Ascending aorta (tissue), 2 donors: ENCODE data around the gene ZNF714. TPM values are rescaled to one million over a fixed set of nuclear protein-coding genes. Genes with fewer than 3 reads are reported as not detected.

ENCODE experiments used
- DNase-seq, 2 donors: peaks; one replicate each; pipeline ENCODE4 v3.0.0-alpha.2; 2019; ENCODE audit warnings: low spot score in 2 of 2
- H3K27ac ChIP-seq, 2 donors: fragments of 200-600 bp; sonication (generic); one replicate each; pipeline ENCODE4 v1.5.1; 2016 to 2017; ENCODE audit warnings: mild to moderate bottlenecking in 1 of 2
- H3K27me3 ChIP-seq: fragments of 200-600 bp; sonication (generic); one replicate; pipeline ENCODE4 v1.5.1; 2017
- H3K36me3 ChIP-seq, 2 donors: fragments of 200-600 bp; sonication (generic); one replicate each; pipeline ENCODE4 v1.5.1; 2016
- H3K4me1 ChIP-seq, 2 donors: fragments of 200-600 bp; sonication (generic); one replicate each; pipeline ENCODE4 v1.5.1; 2016 to 2017; ENCODE audit warnings: mild to moderate bottlenecking in 1 of 2
- H3K4me3 ChIP-seq, 2 donors: fragments of 200-600 bp; sonication (generic); one replicate each; pipeline ENCODE4 v1.5.1; 2016 to 2017; ENCODE audit warnings: mild to moderate bottlenecking in 1 of 2
- H3K9me3 ChIP-seq, 2 donors: fragments of 200-600 bp; sonication (generic); one replicate each; pipeline ENCODE4 v1.5.1; 2016
- intact Hi-C: fragments of 100-400 bp; cut with DNase I; formaldehyde crosslinking; loops from one replicate; pipeline ENCODE4 v1.15.1; 2023
- total RNA-seq: library from RNA; depleted of rRNA; stranded (reverse); fragments of >200 nt; gene quantifications from one replicate; pipeline ENCODE4 v1.1.0, GENCODE V29; 2016
- TF ChIP-seq, protein P1 (sequence below), 3 experiments: fragments of 200-600 bp in 2 of 3; fragments of 450-650 bp in 1 of 3; sonication (generic) in 2 of 3; IDR thresholded peaks; one replicate each; pipeline ENCODE4 v1.5.1; 2016 to 2019; ENCODE audit warnings: antibody characterized with exemption in 3 of 3, mild to moderate bottlenecking in 1 of 3, moderate library complexity in 1 of 3

ZNF714 gene
- total RNA-seq: 10.6 TPM

DNA sequence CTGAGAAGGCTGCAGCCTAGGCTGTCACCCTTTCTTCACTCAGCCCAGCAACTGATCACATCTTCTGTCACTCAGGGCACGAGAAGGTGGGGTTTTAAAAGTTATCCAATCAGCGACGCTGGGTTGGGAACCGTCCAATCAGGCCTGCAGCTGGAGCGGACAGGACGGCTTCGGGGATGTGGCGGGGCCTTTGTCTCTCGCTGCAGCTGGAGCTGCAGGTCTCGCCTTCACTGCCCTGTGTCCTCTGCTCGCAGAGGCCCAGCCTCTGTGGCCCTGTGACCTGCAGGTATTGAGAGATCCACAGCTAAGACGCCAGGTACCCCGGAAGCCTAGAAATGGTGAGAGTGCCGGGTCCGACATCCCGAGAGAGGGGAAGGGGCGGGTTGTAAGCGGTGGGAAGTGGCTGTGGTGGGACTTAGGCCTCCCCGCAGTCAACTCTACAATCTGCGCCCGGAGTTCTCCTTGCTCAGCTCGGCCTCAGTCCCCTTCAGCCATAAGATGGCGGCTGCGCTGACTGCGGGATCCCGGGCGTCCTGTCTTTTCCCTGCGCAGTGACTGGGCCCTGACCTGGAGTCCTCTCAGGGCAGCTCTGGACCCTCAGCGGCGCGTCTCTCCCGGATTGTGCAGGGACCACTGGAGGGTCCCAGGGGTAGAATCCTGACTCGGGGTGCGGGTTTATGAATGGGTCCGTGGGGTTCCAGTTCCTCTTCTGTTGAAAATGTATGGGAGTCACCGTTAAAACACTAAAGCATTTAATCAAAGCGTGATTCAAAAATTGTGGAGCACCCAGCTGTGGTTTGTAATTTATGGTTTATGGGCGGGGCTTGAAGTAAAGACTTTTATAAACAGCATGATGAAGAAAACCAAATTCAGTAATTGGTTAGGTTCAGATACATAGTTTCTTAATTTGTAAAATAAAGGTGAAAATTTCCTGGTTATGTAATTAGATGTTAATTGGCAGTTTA, at the start of gene ZNF714:
Gene ZNF714, plus strand, starts transcription at position 193 of the 965 bp plus-strand sequence. CDS start 16,066 bp downstream, outside the sequence.
- intact Hi-C loops: no loop called here
- TF ChIP-seq, protein P1, sequence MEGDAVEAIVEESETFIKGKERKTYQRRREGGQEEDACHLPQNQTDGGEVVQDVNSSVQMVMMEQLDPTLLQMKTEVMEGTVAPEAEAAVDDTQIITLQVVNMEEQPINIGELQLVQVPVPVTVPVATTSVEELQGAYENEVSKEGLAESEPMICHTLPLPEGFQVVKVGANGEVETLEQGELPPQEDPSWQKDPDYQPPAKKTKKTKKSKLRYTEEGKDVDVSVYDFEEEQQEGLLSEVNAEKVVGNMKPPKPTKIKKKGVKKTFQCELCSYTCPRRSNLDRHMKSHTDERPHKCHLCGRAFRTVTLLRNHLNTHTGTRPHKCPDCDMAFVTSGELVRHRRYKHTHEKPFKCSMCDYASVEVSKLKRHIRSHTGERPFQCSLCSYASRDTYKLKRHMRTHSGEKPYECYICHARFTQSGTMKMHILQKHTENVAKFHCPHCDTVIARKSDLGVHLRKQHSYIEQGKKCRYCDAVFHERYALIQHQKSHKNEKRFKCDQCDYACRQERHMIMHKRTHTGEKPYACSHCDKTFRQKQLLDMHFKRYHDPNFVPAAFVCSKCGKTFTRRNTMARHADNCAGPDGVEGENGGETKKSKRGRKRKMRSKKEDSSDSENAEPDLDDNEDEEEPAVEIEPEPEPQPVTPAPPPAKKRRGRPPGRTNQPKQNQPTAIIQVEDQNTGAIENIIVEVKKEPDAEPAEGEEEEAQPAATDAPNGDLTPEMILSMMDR (IDR thresholded peaks at IDR 0.05): no peak
- peak within 1 kb of the TSS; percentile 53 to 59 for H3K27ac ChIP-seq
- peak; percentile 71 to 89 for DNase-seq
- no peaks in the 10 kb centered on the region for H3K27me3 ChIP-seq
- H3K4me1 ChIP-seq: no peaks in the 10 kb centered on the region
- no peaks in the 10 kb centered on the region for H3K36me3 ChIP-seq
- no peaks in the 10 kb centered on the region for H3K9me3 ChIP-seq
- peak within 1 kb of the TSS; percentile 54 to 77 for H3K4me3 ChIP-seq

GRCh38 chr19:21045028-21045427, 37.0 kb upstream of the ZNF714 start:
- Histone ChIP-seq H3K36me3 (peaks cover 19 to 71% of the 10 kb centered on the region in 2 donors), H3K9me3 (peaks cover 14 to 62% of the 10 kb centered on the region in 2 donors), H3K4me3 (no peak overlapping the region), H3K27ac (no peak overlapping the region), H3K27me3 (no peaks in the 10 kb centered on the region), H3K4me1 (no peaks in the 10 kb centered on the region)
- intact Hi-C loops: no loop called here
- DNase-seq: no peak
- TF ChIP-seq, protein P1 (IDR thresholded peaks at IDR 0.05): no peak

DNA sequence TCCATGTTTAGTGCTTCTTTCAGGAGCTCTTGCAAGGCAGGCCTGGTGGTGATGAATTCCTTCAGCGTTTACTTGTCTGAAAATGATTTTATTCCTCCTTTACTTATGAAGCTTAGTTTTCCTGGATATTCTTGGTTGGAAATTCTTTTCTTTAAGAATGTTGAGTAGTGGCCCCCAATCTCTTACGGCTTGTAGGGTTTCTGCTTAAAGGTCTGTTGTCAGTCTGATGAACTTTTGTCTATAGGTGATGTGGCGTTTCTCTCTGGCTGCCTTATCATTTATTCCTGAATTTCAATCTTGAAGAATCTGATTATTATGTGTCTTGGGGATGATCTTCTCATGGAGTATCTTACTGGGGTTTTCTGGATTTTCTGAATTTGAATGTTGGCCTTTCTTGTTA, 35.5 kb upstream of the ZNF714 start:
- H3K9me3 ChIP-seq: peaks cover 18 to 77% of the 10 kb centered on the region in 2 donors
- H3K27ac ChIP-seq: no peak overlapping the region
- H3K4me1 ChIP-seq: no peaks in the 10 kb centered on the region
- peaks cover 18 to 76% of the 10 kb centered on the region in 2 donors for H3K36me3 ChIP-seq
- H3K27me3 ChIP-seq: no peaks in the 10 kb centered on the region
- intact Hi-C loops: no loop called here
- H3K4me3 ChIP-seq: no peak overlapping the region
- TF ChIP-seq, protein P1 (IDR thresholded peaks at IDR 0.05): no peak
- DNase-seq: no peak

- Histone ChIP-seq H3K36me3 (peaks cover 14 to 78% of the 10 kb centered on the region in 2 donors), H3K4me3 (no peak overlapping the region), H3K9me3 (peaks cover 18 to 89% of the 10 kb centered on the region in 2 donors), H3K27ac (no peak overlapping the region), H3K27me3 (no peaks in the 10 kb centered on the region), H3K4me1 (no peaks in the 10 kb centered on the region)
- TF ChIP-seq, protein P1 (IDR thresholded peaks at IDR 0.05): no peak
- no peak for DNase-seq
- intact Hi-C loops: no loop called here
Measured at GRCh38 chr19:21047716-21048115, 34.3 kb upstream of the ZNF714 start.

GRCh38 chr19:21052902-21053301, 29.1 kb upstream of the ZNF714 start:
- DNase-seq: no peak
- intact Hi-C loops: no loop called here
- no peak overlapping the region for H3K27ac ChIP-seq
- H3K27me3 ChIP-seq: no peaks in the 10 kb centered on the region
- no peaks in the 10 kb centered on the region for H3K4me1 ChIP-seq
- peaks cover 46 to 81% of the 10 kb centered on the region in 2 donors for H3K36me3 ChIP-seq
- TF ChIP-seq, protein P1 (IDR thresholded peaks at IDR 0.05): no peak
- H3K9me3 ChIP-seq: peaks cover 12 to 92% of the 10 kb centered on the region in 2 donors
- no peak overlapping the region for H3K4me3 ChIP-seq
